Stimulated activated CD8-positive, alpha-beta memory T cell treated with anti-CD3 and anti-CD28 coated beads, Interleukin-4, amount 100 ng/mL, for 1 hour (primary cell): ENCODE results near the gene OR4K14.
"Not testable (repeated sequence)": the region's sequence is repeated elsewhere in the genome, so short reads cannot be mapped to it uniquely, and the experiment has no call there.

Experiments used
- DNase-seq, 2 donors: peaks; one replicate each; pipeline ENCODE4 v3.0.0-alpha.2; 2020; ENCODE audit warnings: low read depth in 2 of 2, low spot score in 1 of 2

The OR4K14 gene, protein sequence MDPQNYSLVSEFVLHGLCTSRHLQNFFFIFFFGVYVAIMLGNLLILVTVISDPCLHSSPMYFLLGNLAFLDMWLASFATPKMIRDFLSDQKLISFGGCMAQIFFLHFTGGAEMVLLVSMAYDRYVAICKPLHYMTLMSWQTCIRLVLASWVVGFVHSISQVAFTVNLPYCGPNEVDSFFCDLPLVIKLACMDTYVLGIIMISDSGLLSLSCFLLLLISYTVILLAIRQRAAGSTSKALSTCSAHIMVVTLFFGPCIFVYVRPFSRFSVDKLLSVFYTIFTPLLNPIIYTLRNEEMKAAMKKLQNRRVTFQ

DNA sequence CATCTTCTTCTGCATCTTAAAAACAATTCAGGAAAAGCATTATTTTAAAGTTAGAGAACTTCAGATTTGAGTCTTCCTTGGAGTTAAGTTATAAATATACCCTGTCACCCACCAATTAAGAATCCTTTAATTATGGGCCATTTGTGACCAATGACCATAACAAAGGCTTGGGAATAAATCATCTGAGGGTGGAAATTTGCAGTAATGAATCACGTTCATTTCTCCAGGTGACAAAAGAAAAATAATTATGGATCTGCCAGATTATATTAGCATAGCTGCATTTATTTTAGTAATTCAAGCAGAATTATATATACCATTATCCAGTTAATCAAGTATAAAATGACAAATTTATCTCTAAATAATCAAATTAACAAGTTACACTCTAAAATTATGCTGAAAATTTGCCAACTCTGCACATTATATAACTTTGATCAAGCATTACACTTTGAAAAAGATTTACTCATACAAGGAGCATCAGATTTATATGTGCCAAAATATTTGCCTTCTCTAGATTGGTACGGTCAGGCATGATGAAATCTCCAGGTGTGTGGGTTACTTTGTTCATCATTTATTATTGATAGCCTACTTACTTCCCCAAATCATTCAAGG, at the start of gene OR4K14:
TSS of gene OR4K14 (minus strand) at position 51 of the 609 bp plus-strand sequence. CDS start 4,114 bp downstream, outside the sequence.
- DNase-seq = no peak

DNA sequence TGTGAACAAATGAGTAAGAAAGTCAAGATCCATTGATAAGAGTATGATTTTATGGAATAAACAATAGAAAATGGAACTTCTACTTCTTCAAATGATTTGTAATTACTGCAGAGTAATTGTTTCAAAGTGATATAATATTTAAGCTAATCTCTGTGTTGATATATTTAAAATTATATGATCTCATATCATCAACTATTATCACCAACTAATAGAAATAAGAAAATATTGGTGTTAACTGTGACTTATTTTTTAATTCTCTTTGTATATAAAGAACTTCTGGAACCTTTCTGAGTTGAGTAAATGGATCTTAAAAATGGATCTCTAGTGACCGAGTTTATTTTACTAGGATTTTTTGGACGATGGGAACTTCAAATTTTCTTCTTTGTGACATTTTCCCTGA, 40.6 kb upstream of the OR4K14 start, which contains the start of gene OR4L1:
TSS of gene OR4L1 (plus strand) at position 301 of the 400 bp plus-strand sequence. CDS start at position 301, 0 bp downstream.
- DNase-seq = no peak

DNA sequence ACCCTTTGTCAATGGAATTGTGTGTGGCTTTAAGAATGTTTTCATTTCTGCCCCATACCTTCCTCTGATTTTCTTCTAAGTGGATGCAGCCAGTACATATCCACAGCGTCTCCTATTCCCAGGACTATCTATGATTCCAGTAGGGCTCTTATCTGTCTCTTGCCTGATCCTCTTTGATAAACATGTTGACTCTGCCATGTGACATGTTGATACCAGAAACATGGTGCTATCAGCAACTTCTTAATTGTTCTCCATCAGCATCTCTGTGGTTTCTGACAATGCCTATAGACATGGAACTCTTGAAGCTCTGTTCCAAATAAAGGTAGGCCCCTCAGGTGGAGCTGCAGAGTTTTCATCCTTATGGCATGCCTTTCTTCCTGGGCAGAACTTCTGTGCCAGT, 29.1 kb upstream of the OR4K14 start:
- DNase-seq = no peak

DNA sequence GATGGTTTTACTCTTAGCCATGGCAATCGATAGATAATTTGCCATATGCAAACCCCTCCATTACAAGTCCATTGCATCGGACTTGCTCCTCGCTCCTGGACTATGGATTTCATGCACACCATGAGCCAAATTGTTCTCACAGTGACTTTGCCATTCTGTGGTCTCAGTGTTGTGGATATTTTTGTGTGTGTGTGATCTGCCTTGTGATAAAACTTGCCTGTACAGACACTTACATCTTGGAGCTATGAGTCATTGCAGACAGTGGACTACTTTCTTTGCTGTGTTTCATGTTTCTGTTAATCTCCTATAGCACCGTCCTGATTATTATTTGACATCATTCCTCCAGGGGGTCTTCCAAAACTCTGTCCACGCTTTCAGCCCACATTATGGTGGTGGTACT, 25.1 kb upstream of the OR4K14 start:
- no peak for DNase-seq

DNA sequence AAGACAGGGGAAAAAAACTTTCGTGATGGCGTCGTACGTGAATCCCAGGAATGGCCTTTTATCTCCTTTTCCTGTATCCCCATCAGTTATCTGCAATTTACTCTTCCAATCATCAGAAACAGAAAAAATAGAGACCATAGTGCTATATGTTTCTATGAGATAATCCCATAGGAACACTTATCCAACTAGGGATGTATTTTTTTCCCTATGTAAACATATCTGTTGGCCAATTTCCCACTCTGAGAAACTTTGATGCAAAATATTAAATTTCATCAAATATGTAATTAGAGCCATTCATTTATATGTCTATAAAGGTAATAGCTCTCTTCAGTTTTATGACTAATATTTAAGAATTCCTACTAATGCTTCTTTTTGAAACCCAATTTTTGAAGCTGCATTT, 16.8 kb upstream of the OR4K14 start, which contains the start of gene OR4K13:
TSS of gene OR4K13 (minus strand) at position 101 of the 400 bp plus-strand sequence. CDS start 1,280 bp downstream, outside the sequence.
- DNase-seq = no peak

DNA sequence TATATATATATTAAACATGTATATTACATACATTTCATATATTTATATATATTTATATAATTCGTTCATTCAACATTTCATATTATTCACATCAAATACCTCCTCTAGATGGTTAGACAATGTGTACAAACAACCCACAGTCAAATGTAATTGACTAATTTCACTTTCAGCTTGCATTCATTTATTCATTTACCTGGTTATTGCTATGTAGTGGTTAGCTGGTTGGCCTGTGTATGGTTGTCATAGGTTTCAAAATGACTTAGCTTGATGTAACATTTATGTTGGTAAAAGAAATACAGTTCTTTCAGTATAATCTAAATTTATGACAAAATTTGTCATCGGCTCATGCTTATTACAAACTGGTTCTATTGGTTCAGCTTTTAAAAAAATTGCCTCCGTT, 16.3 kb upstream of the OR4K14 start:
- no peak for DNase-seq

DNA sequence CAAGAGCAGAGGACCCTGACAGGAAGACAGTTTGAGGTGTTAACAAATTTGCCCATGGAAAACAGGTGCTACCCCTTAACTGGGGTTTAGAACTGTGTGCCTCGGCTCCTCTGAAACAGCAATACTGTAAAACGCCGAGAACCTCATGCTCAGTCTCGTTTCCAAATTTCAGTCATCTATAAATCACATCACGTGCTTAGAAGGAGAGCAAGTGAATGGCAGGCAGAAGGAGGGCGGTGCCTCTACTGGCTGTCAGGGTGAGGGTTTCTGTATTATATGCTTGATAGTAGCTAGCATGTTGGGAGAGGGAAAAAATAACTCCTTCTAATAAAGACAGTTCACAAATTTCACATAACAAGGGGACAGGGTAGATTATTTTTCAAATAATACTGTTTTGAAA, 12.0 kb upstream of the OR4K14 start:
- no peak for DNase-seq

DNA sequence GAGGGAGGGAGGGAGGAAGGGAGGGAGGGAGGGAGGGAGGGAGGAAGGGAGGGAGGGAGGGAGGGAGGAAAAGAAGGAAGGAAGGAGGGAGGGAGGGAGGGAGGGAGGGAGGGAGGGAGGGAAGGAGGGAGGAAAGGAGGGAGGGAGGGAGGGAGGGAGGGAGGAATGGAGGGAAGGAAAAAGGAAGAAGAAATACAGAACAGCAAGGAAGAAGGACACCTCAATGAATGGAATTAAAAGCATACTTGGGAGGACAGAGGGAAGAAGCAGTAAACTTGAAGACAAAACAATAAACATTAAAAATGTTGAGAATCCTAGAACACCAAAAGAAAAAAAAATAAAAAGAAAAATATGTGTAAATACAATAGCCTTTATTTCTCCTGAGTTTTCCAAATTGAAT, 11.0 kb downstream of the OR4K14 start:
- no peak for DNase-seq

DNA sequence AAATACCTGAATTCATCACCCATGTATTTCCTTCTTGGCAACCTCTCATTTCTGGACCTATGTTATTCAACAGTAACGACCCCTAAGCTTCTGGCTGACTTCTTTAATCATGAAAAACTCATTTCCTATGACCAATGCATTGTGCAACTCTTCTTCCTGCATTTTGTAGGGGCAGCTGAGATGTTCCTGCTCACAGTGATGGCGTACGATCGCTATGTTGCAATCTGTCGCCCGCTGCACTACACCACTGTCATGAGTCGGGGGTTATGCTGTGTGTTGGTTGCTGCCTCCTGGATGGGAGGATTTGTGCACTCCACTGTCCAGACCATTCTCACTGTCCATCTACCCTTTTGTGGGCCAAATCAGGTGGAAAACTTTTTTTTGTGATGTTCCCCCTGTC, 16.8 kb downstream of the OR4K14 start:
- DNase-seq = no peak

DNA sequence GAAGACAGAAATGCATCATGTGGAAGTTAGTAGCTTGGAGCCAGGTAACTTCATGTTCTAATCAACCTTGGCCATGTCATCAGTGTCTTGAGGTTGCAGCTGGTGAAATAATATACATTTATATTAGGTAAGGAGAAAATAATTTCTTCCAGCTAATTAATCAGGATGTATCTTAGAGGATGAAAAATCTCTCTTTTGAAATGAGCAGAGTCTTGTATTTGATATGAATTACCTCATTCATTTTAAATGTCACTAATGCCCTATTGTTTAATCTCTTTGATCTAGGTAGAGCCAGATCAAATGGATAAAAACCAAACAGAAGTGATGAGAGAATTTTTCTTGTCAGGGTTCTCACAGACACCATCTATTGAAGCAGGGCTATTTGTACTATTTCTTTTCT, 17.2 kb downstream of the OR4K14 start, which contains the start of gene OR4Q2:
TSS of gene OR4Q2 (plus strand) at position 301 of the 400 bp plus-strand sequence.
- no peak for DNase-seq

DNA sequence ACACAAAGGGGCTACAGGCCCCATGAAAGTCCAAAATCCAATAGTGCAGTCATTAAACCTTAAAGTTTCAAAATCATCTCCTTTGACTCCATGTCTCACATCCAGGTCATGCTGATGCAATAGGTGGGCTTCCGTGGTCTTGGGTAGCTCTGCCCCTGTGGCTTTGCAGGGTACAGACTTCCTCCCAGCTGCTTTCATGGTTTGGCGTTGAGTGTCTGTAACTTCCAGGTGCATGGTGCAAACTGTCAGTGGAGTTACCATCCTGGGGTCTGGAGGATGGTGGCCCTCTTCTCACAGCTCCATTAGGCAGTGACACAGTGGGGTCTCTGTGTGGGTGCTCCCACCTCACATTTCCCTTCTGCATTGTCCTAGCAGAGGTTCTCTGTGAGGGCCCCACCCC, 25.7 kb downstream of the OR4K14 start:
- DNase-seq = no peak

DNA sequence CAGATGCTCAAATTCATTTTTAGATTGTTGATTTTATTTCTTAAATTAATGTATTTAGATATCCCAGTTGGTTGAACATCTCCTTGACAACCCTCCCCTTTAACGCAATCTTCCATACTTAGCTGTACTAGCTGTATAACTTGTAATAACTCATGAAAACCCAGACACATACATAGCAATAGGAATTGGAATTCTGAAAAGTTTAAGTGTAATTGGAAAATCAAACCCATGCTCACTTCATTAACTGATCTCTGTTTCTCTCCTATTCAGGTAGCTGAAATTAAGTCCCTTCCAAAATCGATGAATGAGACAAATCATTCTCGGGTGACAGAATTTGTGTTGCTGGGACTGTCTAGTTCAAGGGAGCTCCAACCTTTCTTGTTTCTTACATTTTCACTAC, 43.8 kb downstream of the OR4K14 start, which contains the start of gene OR4K15:
TSS of gene OR4K15 (plus strand) at position 301 of the 400 bp plus-strand sequence. CDS start at position 301, 0 bp downstream.
- no peak for DNase-seq

DNA sequence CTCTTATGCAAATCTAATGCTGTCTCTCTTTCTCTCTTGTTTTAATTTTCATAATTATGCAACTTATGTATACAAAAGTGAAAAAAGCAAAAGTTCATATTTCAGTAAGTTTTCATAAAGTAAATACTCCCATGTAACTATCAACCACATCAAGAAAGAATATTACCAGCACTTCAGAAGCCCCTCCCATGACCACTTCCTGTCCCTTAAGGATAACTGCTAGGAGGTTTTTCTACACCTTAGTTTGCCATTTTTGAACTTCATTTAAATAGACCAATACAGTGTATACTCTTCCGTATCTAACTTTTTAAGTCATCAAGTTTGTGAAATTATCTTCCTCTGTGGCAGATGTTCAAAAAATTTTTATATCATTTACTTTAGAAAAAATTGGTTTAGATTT, 44.3 kb downstream of the OR4K14 start:
- no peak for DNase-seq

DNA sequence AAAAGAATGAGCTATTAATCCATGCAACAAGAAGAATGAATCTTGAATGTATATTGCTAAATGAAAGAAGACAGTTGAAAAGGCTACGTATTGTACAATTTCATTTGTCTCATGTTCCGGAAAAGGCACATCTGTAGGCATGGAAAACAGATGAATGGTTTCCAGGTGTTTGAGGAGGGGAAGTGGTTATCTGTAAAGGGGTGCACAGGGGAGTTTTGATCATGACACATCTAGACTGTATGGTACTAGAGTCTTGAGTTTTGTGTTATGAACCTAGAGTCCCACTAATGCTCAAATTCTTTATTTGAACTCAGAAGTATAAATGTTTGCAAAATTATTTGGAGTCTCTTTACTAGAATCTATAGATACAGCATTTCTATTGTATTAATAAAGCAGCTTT, 49.4 kb downstream of the OR4K14 start:
- DNase-seq = not testable (repeated sequence)
